Panc1 (cell line): ENCODE measurements around the gene AMN.

Source experiments
- CTCF ChIP-seq: fragments of 450-650 bp; IDR thresholded peaks from 2 replicates; pipeline ENCODE4 v1.5.1; 2017; ENCODE audit warnings: mild to moderate bottlenecking
- SIN3A ChIP-seq: IDR thresholded peaks from 2 replicates; pipeline ENCODE4 v1.6.1; 2012; ENCODE audit warnings: low read depth, mild to moderate bottlenecking, low read length, moderate library complexity, borderline replicate concordance; ENCODE audit not compliant: insufficient read depth
- TCF7L2 ChIP-seq: IDR thresholded peaks from 2 replicates; pipeline ENCODE4 v1.6.1; 2011; ENCODE audit warnings: mild to moderate bottlenecking, low read depth, low read length, inconsistent platforms
- TF ChIP-seq, protein P1 (sequence below), 2 experiments: IDR thresholded peaks; 2 replicates each; pipeline ENCODE4 v1.6.1; 2011 to 2012; ENCODE audit warnings: low read depth in 2 of 2, control low read depth in 1 of 2, low read length in 1 of 2, mild to moderate bottlenecking in 1 of 2, moderate library complexity in 1 of 2; ENCODE audit not compliant: insufficient read depth in 1 of 2

- TF ChIP-seq SIN3A (no peak), CTCF (no peak), TCF7L2 (no peak)
- TF ChIP-seq, protein P1, sequence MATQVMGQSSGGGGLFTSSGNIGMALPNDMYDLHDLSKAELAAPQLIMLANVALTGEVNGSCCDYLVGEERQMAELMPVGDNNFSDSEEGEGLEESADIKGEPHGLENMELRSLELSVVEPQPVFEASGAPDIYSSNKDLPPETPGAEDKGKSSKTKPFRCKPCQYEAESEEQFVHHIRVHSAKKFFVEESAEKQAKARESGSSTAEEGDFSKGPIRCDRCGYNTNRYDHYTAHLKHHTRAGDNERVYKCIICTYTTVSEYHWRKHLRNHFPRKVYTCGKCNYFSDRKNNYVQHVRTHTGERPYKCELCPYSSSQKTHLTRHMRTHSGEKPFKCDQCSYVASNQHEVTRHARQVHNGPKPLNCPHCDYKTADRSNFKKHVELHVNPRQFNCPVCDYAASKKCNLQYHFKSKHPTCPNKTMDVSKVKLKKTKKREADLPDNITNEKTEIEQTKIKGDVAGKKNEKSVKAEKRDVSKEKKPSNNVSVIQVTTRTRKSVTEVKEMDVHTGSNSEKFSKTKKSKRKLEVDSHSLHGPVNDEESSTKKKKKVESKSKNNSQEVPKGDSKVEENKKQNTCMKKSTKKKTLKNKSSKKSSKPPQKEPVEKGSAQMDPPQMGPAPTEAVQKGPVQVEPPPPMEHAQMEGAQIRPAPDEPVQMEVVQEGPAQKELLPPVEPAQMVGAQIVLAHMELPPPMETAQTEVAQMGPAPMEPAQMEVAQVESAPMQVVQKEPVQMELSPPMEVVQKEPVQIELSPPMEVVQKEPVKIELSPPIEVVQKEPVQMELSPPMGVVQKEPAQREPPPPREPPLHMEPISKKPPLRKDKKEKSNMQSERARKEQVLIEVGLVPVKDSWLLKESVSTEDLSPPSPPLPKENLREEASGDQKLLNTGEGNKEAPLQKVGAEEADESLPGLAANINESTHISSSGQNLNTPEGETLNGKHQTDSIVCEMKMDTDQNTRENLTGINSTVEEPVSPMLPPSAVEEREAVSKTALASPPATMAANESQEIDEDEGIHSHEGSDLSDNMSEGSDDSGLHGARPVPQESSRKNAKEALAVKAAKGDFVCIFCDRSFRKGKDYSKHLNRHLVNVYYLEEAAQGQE (IDR thresholded peaks at IDR 0.05; ENCODE audit: insufficient read depth in 1 of 2, low read depth in 2 of 2, low read length in 1 of 2), result no peak
Measured at GRCh38 chr14:102923201-102923924, 900 bp downstream of the AMN start.
